Endometrial microvascular endothelial cells (primary cell): ENCODE results near the gene CXCL12. TPM values are rescaled to one million over a fixed set of nuclear protein-coding genes. Genes with fewer than 3 reads are reported as not detected.

Experiments
- in situ Hi-C: cut with HindIII; loops from 2 replicates; pipeline ENCODE4 v1.10.0; 2017; ENCODE audit warnings: low sequenced_read_pairs, low pct_unique_long_range_greater_than_20kb; ENCODE audit errors: inconsistent ontology term
- total RNA-seq: library from RNA; depleted of rRNA; stranded (reverse); fragments of >200 nt; gene quantifications from one replicate; pipeline ENCODE4 v1.2.3, GENCODE V29; 2015; ENCODE audit errors: inconsistent ontology term

The CXCL12 gene
- 0.09 TPM for total RNA-seq

- in situ Hi-C loops: no loop called here
Observed at GRCh38 chr10:44385026-44385695, at the start of gene CXCL12. TSS of gene CXCL12 (minus strand) at chr10:44385097. CDS start at chr10:44385005, 92 bp downstream.

- in situ Hi-C loops: no loop called here
Observed at GRCh38 chr10:44427479-44427878, 42.6 kb upstream of the CXCL12 start.

- in situ Hi-C loops: no loop called here
Observed at GRCh38 chr10:44427037-44427436, 42.1 kb upstream of the CXCL12 start.

GRCh38 chr10:44426247-44427034 lies 41.5 kb upstream of the CXCL12 start:
- in situ Hi-C loops: no loop called here

GRCh38 chr10:44425466-44425865 lies 40.6 kb upstream of the CXCL12 start:
- in situ Hi-C loops: no loop called here

GRCh38 chr10:44424957-44425356 lies 40.1 kb upstream of the CXCL12 start:
- in situ Hi-C loops: no loop called here

- in situ Hi-C loops: no loop called here
Observed at GRCh38 chr10:44424298-44424697, 39.4 kb upstream of the CXCL12 start.

- in situ Hi-C loops: no loop called here
Observed at GRCh38 chr10:44422570-44423101, 37.7 kb upstream of the CXCL12 start.

GRCh38 chr10:44422153-44422552 lies 37.3 kb upstream of the CXCL12 start:
- in situ Hi-C loops: no loop called here

- in situ Hi-C loops: no loop called here
Observed at GRCh38 chr10:44419790-44420549, 35.1 kb upstream of the CXCL12 start.

- in situ Hi-C loops: no loop called here
Observed at GRCh38 chr10:44418637-44419036, 33.7 kb upstream of the CXCL12 start.

GRCh38 chr10:44417761-44418160 lies 32.9 kb upstream of the CXCL12 start:
- in situ Hi-C loops: no loop called here

- in situ Hi-C loops: no loop called here
Observed at GRCh38 chr10:44416936-44417335, 32.0 kb upstream of the CXCL12 start.

- in situ Hi-C loops: no loop called here
Observed at GRCh38 chr10:44416021-44416771, 31.3 kb upstream of the CXCL12 start.

GRCh38 chr10:44415121-44415520 lies 30.2 kb upstream of the CXCL12 start:
- in situ Hi-C loops: no loop called here

- in situ Hi-C loops: no loop called here
Observed at GRCh38 chr10:44413416-44413815, 28.5 kb upstream of the CXCL12 start.

GRCh38 chr10:44411251-44411650 lies 26.4 kb upstream of the CXCL12 start:
- in situ Hi-C loops: no loop called here

- in situ Hi-C loops: no loop called here
Observed at GRCh38 chr10:44404741-44405437, 20.0 kb upstream of the CXCL12 start.
